NCI-H2196 (cell line): ENCODE results near the gene HAUS8.
"Not testable (repeated sequence)": the region's sequence is repeated elsewhere in the genome, so short reads cannot be mapped to it uniquely, and the experiment has no call there.

Source experiments
- DNase-seq: peaks from one replicate; lab custom pipeline; 2025; ENCODE audit not compliant: unreplicated experiment; lab: John Stamatoyannopoulos, UW

Gene HAUS8, protein sequence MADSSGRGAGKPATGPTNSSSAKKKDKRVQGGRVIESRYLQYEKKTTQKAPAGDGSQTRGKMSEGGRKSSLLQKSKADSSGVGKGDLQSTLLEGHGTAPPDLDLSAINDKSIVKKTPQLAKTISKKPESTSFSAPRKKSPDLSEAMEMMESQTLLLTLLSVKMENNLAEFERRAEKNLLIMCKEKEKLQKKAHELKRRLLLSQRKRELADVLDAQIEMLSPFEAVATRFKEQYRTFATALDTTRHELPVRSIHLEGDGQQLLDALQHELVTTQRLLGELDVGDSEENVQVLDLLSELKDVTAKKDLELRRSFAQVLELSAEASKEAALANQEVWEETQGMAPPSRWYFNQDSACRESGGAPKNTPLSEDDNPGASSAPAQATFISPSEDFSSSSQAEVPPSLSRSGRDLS

DNA sequence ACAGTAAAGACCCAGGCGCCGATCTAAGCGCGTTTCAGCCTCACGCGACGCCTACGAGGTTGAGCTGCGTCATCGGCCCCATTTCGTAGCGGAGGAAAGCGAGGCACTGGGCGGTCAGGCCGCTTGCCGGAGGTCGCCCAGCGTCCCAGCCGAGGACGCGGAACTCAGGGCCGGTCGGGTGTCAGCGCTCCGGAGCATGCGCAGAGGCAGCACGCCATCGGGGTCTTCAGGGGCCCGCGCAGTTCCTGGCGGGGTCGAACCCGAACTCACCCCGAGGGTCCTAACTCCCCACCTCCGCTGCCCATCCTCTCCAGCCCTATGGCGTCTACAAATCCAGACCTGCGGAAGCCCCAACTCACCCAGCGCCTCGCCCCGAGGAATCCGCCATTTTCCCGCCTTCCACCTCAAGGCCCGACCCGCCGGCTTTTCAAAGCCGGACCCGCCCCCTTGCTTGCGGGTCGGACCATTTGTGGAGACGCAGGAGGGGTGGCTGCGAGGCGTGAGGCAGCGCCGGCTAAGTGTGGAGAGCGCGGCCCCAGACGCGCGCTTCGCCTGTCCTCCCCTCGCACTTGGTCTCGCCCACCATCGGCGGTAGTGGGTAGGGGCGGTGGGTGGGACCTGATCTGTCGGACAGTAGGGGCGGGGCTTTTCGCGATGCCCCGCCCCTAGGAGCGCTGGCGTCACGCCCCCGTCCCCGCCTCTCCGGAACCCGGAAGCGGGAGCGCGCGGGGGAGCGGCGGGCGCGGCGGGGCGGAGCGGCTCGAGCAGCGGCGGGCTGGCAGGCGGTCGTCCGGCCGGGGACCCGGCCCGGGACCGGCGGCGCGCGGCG is at the start of gene HAUS8, which contains the start of gene MYO9B:
HAUS8 (minus strand) TSS at position 418 of the 829 bp plus-strand sequence; CDS start at position 388, 30 bp downstream.
MYO9B (plus strand) TSS at position 743 of the 829 bp plus-strand sequence. CDS start 25,941 bp downstream, outside the sequence.
- DNase-seq = peak; percentile 99

DNA sequence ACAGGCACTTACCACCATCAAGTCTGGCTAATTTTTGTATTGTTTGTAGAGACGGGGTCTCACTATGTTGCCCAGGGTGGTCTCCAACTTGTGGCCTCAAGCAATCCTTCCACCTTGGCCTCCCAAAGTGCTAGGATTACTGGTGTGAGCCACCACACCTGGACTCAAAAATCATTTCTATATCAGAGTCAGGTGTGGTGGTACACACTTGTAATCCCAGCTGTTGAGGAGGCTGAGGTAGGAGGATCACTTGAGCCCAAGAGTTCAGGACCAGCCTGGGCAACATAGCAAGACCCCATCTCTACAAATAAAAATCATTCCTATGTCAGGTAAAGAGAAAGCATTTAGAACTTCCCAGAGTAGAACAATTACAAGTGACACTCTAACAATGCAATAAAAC is 48.8 kb upstream of the HAUS8 start:
- DNase-seq = no peak

DNA sequence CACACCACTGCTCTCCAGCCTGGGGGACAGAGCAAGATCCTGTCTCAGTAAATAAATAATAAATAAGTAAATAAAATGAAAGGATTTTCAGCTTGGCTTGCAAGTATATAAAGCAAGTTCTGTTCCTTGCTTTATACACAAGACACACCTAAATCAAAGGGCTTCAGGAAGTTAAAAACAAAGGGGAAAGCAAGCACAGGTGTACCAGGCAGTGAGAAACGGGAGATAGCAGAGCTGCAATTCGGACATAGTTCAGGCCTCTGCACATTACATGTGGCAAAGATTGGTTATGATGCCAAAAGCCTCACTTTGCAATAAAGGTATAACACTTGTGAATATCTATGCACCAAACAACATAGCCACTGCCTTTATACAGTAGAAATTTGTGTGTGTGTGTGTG is 47.8 kb upstream of the HAUS8 start:
- DNase-seq = no peak

DNA sequence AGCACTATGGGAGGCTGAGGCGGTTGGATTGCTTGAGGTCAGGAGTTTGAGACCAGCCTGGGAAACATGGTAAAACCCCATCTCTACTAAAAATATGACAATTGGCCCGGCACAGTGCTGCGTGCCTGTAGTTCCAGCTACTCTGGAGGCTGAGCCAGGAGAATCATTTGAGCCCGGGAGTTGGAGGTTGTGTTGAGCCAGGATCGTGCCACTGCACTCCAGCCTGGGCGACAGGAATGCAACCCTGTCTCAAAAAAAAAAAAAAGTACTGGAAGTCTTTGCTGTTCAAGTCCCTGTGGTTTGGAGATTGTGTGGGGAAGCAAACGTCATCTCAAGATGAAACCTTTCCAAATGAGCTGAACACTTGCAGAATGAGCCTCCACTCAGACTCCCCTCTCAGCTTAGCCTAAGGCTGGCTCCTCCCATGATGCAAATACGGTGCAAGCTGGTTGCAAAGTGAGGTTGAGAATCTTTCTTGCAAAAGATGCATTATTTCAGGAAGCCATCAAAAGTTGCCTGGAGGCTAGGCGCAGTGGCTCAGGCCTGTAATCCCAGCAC is 46.6 kb upstream of the HAUS8 start:
- no peak for DNase-seq

DNA sequence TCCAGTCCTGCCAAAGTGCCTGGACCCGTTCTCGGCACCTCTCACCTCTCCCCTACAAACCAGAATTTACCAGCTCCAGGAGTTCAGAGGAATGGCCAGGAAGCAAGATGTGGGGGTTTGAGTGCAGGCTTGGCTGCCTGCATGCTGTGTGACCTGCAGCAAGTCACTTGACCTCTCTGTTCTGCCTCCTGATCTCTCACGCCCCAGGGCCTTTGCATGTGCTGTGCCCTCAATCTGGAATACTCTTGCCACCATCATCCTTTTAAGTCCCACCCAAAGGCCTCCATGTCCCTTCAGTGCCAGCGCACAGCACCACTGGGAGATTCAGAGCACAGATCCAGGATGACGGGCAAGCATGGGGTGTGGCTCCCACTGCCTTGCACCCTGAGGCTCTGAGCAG is 43.7 kb upstream of the HAUS8 start:
- DNase-seq = no peak

DNA sequence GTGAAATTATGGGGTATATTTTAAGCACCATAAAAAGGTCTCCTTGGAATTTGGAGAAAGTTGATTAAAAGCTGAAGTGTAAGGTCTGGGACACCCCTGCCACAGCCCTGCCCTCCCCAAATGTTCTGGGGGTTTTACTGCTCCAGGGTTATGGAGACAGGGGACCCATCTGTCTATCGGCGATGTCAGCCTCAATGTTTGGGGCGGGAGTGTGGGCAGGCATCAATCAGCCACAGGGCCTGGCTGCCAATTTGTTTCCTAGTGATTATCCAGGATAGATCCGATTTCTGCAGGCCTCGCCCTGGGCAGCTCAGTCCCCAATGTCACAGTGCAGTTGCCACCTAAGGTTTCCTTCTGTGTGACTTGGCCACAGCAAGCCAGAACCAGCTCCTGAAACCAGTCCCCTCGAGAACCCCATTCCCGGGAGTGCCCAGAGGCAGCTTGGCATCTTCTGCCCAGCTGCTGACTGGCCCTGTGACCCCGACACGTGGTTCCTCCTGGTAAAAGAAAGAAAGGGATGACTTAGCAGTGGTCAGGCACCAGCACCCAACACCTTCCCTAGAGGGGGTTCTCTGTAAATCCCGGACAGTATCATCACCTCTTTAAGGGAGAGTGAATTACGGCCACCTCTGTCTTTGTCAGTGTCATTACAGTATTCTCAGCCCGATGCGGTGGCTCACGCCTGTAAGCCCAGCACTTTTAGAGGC is 41.9 kb upstream of the HAUS8 start:
- no peak for DNase-seq

DNA sequence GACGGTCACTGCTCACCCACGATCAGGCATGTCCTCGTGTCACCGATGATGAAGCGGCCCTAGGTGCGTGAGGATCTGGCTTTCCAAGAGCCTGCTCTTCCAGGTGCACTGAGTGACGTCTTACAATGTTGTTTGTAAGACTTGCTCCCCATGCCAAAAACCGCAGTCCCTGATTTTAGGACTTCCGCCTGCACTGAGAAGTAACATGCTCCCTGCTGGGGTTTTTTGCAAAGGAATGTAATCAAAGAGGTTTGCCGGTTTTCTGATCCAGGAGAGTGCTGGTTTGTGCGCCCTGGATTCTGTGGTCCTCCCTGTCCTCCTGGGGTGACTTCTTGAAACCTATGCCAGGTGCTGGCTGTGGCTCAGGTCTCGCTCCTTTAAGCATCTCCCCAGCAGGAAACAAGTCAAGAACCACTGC is 39.2 kb upstream of the HAUS8 start:
- DNase-seq = no peak

DNA sequence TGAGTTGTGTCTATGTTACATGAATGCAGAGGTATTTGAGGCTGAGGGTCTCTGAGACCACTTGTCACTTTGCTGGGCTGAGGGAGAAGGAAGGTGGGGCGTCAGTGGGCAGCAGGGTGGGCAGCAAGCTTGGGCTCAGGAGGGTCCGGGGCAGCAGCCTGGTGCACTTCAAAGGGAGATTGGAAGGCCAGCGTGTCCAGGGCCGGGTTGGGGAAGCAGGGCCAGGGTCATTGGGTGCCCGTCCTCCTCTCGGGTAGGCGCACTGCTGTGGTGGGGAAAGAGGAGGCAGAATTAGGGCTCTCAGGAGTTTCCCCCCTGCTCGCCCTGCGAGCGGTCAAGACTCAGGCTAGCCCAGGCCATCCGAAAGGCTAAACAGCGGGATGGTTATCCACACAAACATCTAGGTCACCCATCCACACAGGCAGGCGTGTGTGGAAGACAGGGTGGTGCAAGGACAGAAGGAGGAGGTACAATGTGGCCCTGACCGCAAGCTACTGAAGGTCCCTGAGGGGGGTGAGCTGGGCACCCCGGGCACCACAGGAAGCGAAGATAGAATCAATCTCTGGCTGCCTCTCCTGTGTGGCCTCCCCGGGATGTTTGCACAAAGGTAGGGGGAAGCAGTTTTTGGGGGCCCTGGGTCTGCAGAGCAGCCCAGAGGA is 38.0 kb upstream of the HAUS8 start:
- no peak for DNase-seq

DNA sequence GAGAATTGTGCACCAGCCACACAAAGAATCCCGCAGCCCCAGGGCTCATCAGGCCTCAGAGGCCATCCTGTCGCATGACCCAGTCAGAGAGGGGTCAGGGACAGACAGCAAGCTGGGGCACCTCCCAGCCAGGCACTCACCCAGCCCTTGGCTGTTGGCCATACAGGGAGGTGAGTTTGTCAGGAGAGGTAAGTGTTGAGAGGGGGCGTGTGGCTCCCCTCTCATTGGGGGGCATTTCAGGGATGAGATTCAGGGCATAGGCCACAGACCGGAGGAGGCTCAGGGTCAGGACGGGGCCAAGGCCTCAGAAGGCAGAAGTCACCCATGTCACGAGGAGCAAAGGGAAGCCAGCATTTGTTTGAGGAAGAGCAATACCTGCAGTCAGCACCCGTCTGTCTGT is 37.4 kb upstream of the HAUS8 start:
- no peak for DNase-seq

DNA sequence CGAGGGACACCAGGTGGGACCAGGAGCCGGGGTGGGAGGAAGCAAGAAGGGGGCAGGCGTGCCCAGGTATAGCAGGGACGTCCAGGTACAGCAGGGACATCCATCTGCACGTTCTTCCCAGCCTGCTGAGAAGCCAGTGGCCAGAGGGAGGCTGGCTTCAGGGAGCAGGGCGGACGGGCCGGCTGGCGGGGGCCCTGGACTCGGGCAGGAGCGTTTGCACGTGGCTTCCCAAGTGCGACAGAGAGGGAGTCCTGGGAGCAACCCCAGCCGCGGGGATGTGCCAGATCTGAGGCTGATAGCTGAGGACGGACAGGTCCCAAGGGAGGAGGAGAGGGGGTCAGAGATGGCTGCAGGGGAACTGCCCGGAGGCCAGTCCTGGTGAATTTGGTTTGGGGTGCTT is 37.0 kb upstream of the HAUS8 start:
- DNase-seq = no peak

DNA sequence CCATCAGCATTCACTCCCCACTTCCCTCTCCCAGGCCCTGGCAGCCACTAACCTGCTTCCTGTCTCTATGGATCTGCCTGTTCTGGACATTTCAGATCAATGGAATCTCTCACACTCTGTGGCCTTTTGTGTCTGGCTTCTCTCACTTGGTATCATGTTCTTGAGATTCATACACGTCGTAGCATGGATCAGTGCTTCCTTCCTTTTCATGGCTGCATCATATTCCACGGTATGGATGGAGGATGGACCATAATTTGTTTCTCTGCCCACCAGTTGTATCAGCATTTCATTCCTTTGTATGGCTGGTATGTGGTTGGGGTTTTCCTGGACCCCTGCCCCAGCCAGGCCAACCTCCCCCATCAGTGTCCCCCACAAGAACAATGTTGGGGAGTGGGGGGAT is 36.5 kb upstream of the HAUS8 start:
- DNase-seq = no peak

DNA sequence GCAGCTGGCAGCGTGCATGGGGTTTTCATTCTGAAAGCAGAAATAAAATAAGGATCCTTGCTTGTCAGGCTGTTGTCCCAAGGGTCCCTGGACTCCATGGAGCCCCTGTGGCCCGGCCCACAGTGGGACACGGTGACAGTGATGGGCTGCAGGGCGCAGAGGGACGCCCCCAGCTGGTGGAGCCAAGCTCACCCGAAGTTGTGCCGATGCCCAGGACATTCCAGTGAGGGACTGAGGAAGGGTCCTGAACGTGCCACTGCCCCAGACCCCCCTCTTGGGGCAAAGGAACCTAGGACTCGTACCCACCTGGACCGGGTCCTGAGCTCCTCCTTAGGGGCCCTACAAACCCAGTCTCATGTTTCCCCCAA is 35.3 kb upstream of the HAUS8 start:
- no peak for DNase-seq

DNA sequence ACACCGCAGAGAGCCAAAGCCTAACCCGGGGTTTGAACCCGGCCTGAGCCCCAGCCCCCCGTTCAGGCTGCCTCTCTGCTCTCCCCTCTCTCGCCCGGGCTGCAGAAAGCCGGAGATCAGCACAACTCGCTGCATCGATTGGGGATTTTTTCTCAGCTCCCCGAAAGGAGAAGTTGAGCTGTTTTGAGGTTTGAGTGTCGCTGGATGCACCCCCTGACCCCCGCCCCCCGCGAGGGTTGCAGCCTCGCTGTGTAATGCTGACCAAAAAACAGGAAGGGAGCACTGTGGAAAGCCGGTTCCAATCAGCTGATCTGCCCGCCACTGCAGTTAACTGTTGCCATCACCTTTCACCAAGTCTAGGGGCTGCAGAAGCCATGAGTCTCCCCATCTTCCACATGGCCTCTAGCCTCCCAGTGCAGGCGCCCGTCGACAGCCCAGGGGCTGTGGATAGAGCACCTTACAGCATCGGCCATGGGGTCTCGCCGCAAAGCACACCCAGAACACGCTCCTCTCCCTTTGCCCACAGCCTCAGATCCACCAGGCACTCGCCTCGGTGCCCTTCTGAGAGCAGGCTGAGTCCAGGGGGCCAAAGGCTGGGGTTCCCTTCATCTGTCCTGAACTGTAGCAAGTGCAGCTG is 34.8 kb upstream of the HAUS8 start:
- DNase-seq = no peak

DNA sequence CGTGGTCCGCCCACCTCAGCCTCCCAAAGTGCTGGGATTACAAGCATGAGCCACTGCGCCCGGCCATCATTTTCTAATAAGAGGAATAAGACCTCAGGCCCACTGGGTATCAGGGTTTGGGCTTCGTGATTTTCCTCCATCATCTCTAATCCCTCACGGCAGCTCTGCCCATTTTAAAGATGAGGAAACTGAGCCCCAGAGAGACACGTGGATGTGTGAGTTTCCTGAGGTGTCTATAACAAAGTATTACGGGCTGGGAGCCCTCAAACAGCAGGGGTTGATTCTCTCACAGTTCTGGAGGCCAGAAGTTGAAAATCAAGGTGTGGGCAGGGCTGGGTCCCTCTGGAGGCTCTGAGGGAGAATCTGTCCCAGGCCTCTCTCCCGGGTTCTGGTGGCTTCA is 34.0 kb upstream of the HAUS8 start:
- DNase-seq = no peak

DNA sequence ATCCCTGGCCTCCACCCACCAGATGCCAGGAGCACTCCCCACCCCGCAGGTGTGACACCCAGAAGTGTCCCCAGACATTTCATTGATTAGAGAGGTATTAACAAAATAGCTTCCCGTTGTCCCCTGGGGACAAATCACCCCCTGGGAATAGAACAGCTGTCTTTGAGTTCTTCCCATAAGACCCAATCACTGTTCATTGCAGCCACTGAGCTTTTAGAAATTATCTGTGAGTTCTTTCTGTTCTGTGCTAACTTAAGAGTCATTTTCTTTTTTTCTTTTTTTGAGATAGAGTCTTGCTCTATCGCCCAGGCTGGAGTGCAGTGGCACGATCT is 33.2 kb upstream of the HAUS8 start:
- no peak for DNase-seq

DNA sequence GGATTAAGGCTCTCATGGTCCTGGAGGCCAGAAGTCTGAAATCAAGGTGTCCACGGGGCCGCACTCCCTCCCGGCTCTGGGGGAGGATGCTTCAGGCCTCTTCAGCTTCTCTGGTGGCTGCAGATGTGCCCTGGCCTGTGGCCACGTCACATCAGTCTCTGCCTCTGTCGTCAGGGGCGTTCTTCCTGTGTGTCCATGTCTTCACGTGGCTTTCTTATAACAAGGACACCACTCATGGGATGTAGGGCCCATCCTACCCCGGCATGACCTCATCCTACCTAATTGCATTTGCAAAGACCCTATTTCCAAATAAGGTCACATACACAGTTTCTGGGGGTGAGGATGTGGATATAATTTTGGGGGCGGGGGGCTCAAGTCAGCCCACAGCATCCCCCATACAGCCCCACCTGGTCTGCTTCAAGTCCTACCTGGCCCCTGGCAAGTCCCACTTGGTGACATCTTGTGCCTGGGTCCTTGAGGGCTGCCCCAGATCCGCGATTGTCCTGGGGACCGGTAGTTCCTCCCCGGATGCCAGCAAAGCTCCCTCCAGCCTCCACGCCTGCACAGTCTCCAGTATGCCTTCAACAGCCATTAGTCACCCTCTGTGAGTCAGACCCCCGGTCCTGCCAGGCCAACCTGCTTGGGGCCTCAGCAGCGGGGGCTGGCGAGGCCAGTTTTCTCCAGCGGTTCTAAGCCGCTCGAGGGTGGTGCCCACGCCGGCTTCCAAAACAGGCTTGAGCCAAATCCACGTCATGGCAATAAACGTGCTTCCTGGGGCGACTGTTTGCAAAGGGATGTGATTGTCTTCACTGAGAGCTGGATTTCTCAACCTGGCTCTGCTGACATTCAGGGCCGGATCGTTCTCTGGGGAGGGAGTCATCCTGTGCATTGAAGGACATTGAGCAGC is 32.5 kb upstream of the HAUS8 start:
- DNase-seq = peak; percentile 35

DNA sequence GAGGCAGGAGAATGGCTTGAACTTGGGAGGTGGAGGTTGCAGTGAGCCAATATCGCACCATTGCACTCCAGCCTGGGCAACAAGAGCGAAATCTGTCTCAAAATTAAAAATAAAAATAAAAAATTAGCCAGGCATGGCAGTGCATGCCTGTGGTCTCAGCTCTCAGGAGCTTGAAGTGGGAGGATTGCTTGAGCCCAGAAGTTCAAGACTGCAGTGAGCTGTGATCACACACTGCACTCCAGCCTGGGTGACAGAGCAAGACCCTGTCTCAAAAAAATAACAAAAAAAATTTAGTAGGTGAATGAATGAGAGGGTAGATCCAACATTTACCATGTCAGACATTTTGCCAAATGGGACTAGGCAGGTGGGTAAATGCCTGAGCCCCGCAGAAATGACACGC is 31.7 kb upstream of the HAUS8 start:
- not testable (repeated sequence) for DNase-seq

DNA sequence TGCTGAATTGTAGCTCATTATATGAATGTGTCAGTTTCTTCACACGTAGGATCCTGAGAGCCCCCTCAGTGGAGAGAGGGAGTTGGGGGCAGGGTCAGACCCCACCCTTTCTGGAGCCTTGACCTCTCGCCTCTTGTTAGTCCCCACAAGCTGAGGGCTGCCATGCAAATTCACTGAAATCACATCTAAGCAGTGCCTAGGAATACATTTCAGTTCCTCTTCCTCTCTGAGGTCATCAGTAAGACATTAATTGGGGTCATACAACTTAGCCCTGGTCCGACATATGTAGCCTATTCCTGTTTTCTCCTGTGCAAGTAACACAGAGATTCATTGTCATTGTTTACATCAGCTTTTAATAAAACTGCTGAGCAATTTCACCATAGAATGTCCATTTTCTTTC is 30.3 kb upstream of the HAUS8 start:
- DNase-seq = no peak

DNA sequence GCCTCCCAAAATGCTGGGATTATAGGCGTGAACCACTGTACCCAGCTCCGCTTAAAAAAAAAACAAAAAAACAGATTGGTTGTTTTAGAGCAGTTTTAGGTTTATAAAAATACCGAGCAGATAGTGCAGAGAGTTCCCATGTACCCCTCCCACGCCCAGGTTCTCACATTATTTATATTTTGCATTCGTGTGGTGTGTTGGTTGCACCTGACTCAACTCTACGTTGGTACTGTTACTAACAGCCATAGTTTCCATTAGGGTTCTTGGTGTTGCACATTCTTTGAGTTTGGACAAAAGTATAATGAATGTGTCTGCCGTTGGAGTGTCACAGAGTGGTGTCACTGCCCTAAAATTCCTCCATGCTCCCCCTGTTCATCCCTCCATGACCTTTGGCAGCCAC is 29.4 kb upstream of the HAUS8 start:
- DNase-seq = no peak
